Mesendoderm (in vitro differentiated cells): ENCODE data around the gene ADIRF.
A peak's percentile ranks its signal among the peaks of the same experiment; 100 is the strongest.

Source experiments
- DNase-seq: peaks from one replicate; pipeline ENCODE4 v3.0.0; 2013
- H2AK5ac ChIP-seq: 2 replicates; pipeline ENCODE4 v1.6.1; 2013; ENCODE audit warnings: low read length, inconsistent platforms
- H2BK120ac ChIP-seq: 2 replicates; pipeline ENCODE4 v1.6.1; 2013; ENCODE audit warnings: low read depth, mild to moderate bottlenecking, low read length, moderate library complexity, mixed read lengths
- H2BK15ac ChIP-seq: replicated peaks from 2 replicates; pipeline ENCODE4 v1.6.1; 2013; ENCODE audit warnings: low read depth, mild to moderate bottlenecking, moderate library complexity
- H2BK5ac ChIP-seq: 2 replicates; pipeline ENCODE4 v1.6.1; 2013; ENCODE audit warnings: low read length, inconsistent platforms
- H3K18ac ChIP-seq: 2 replicates; pipeline ENCODE4 v1.6.1; 2013; ENCODE audit warnings: mild to moderate bottlenecking, low read length, mixed read lengths
- H3K23ac ChIP-seq: one replicate; pipeline ENCODE4 v1.6.1; 2013; ENCODE audit warnings: low read length
- H3K27ac ChIP-seq: 2 replicates; pipeline ENCODE4 v1.5.1; 2013; ENCODE audit warnings: low read depth, mild to moderate bottlenecking, inconsistent platforms, low read length, moderate library complexity
- H3K27me3 ChIP-seq: 2 replicates; pipeline ENCODE4 v1.6.1; 2013; ENCODE audit warnings: low read length, control low read depth, mild to moderate bottlenecking, inconsistent platforms; ENCODE audit not compliant: insufficient read depth, poor library complexity
- H3K36me3 ChIP-seq: 2 replicates; pipeline ENCODE4 v1.6.1; 2013; ENCODE audit warnings: low read length, inconsistent platforms; ENCODE audit not compliant: control insufficient read depth, insufficient read depth
- H3K4ac ChIP-seq: one replicate; pipeline ENCODE4 v1.6.1; 2013; ENCODE audit warnings: low read depth, mild to moderate bottlenecking, low read length, moderate library complexity
- H3K4me1 ChIP-seq: 2 replicates; pipeline ENCODE4 v1.6.1; 2013; ENCODE audit warnings: low read depth, low read length, inconsistent platforms; ENCODE audit not compliant: control insufficient read depth
- H3K4me2 ChIP-seq: 2 replicates; pipeline ENCODE4 v1.6.1; 2013; ENCODE audit warnings: low read length
- H3K4me3 ChIP-seq: 2 replicates; pipeline ENCODE4 v1.5.1; 2013; ENCODE audit warnings: mild to moderate bottlenecking, low read length
- H3K56ac ChIP-seq: one replicate; pipeline ENCODE4 v1.6.1; 2013; ENCODE audit warnings: low read length
- H3K79me1 ChIP-seq: 2 replicates; pipeline ENCODE4 v1.6.1; 2013; ENCODE audit warnings: low read length, inconsistent platforms
- H3K79me2 ChIP-seq: 2 replicates; pipeline ENCODE4 v1.6.1; 2013; ENCODE audit warnings: mild to moderate bottlenecking, low read length; ENCODE audit not compliant: control insufficient read depth, insufficient read depth
- H3K9ac ChIP-seq: 2 replicates; pipeline ENCODE4 v1.6.1; 2013; ENCODE audit warnings: low read length, inconsistent platforms
- H4K5ac ChIP-seq: one replicate; pipeline ENCODE4 v1.6.1; 2013; ENCODE audit warnings: low read length
- H4K8ac ChIP-seq: one replicate; pipeline ENCODE4 v1.6.1; 2013; ENCODE audit warnings: low read depth, mild to moderate bottlenecking, control low read depth, low read length, moderate library complexity
- WGBS: extraction: QIAGEN DNeasy Blood & Tissue Kit; methylation state at CpG from one replicate; pipeline ENCODE4 v1.1.7; 2013; ENCODE audit warnings: low lambda C conversion rate, missing lambda C conversion rate; ENCODE audit not compliant: insufficient coverage; ENCODE audit errors: extremely low coverage; 5-methylcytosine and 5-hydroxymethylcytosine counted together

The ADIRF gene

GRCh38 chr10:86944031-86944419 is 24.3 kb upstream of the ADIRF start:
- Histone ChIP-seq H3K36me3 (no peaks in the 10 kb centered on the region), H2BK120ac (no peak overlapping the region), H3K9ac (no peak overlapping the region), H3K18ac (no peak overlapping the region), H3K79me2 (no peaks in the 10 kb centered on the region), H4K8ac (no peak overlapping the region), H3K4me1 (no peaks in the 10 kb centered on the region), H3K56ac (no peak overlapping the region), H3K4me2 (no peak overlapping the region), H2BK5ac (no peak overlapping the region), H3K4me3 (no peak overlapping the region), H2BK15ac (no peak overlapping the region), H3K23ac (no peak overlapping the region), H2AK5ac (no peak overlapping the region), H3K27ac (no peak overlapping the region), H3K27me3 (no peaks in the 10 kb centered on the region), H4K5ac (no peak overlapping the region), H3K4ac (no peak overlapping the region), H3K79me1 (no peaks in the 10 kb centered on the region)
- no CpG with 5 or more reads among the region's 4 CpGs for WGBS
- no peak for DNase-seq

GRCh38 chr10:86944471-86944870 is 23.8 kb upstream of the ADIRF start:
- no peak overlapping the region for H2AK5ac ChIP-seq
- H3K18ac ChIP-seq: no peak overlapping the region
- no peaks in the 10 kb centered on the region for H3K79me2 ChIP-seq
- H3K4ac ChIP-seq: no peak overlapping the region
- H2BK5ac ChIP-seq: no peak overlapping the region
- no peak overlapping the region for H4K8ac ChIP-seq
- H3K36me3 ChIP-seq: no peaks in the 10 kb centered on the region
- H3K79me1 ChIP-seq: no peaks in the 10 kb centered on the region
- peak; percentile 63 for DNase-seq
- H3K9ac ChIP-seq: no peak overlapping the region
- no peak overlapping the region for H2BK15ac ChIP-seq
- no peaks in the 10 kb centered on the region for H3K27me3 ChIP-seq
- no peak overlapping the region for H3K4me3 ChIP-seq
- H3K4me2 ChIP-seq: no peak overlapping the region
- no peaks in the 10 kb centered on the region for H3K4me1 ChIP-seq
- H3K23ac ChIP-seq: no peak overlapping the region
- H2BK120ac ChIP-seq: no peak overlapping the region
- no peak overlapping the region for H4K5ac ChIP-seq
- no peak overlapping the region for H3K56ac ChIP-seq
- no peak overlapping the region for H3K27ac ChIP-seq

- H3K4me2 ChIP-seq: no peak overlapping the region
- no peaks in the 10 kb centered on the region for H3K79me2 ChIP-seq
- no peaks in the 10 kb centered on the region for H3K79me1 ChIP-seq
- no peak for DNase-seq
- H3K18ac ChIP-seq: no peak overlapping the region
- H3K4me1 ChIP-seq: no peaks in the 10 kb centered on the region
- H2BK5ac ChIP-seq: no peak overlapping the region
- no peak overlapping the region for H4K8ac ChIP-seq
- no peak overlapping the region for H2BK15ac ChIP-seq
- H3K23ac ChIP-seq: no peak overlapping the region
- no peaks in the 10 kb centered on the region for H3K27me3 ChIP-seq
- H2BK120ac ChIP-seq: no peak overlapping the region
- H3K4me3 ChIP-seq: no peak overlapping the region
- H3K4ac ChIP-seq: no peak overlapping the region
- H3K9ac ChIP-seq: no peak overlapping the region
- H3K36me3 ChIP-seq: no peaks in the 10 kb centered on the region
- H3K27ac ChIP-seq: no peak overlapping the region
- no peak overlapping the region for H4K5ac ChIP-seq
- no CpG with 5 or more reads among the region's 3 CpGs for WGBS
- H2AK5ac ChIP-seq: no peak overlapping the region
- H3K56ac ChIP-seq: peak overlapping the region; percentile 10
Observed at GRCh38 chr10:86944907-86945306, 23.4 kb upstream of the ADIRF start.

GRCh38 chr10:86945361-86946212 is 22.7 kb upstream of the ADIRF start:
- H3K23ac ChIP-seq: no peak overlapping the region
- DNase-seq: peak; percentile 87
- no CpG with 5 or more reads among the region's 18 CpGs for WGBS
- H3K79me1 ChIP-seq: no peaks in the 10 kb centered on the region
- H3K18ac ChIP-seq: no peak overlapping the region
- H2BK120ac ChIP-seq: no peak overlapping the region
- H3K4ac ChIP-seq: no peak overlapping the region
- no peaks in the 10 kb centered on the region for H3K27me3 ChIP-seq
- H2AK5ac ChIP-seq: no peak overlapping the region
- H3K4me2 ChIP-seq: no peak overlapping the region
- H3K27ac ChIP-seq: no peak overlapping the region
- no peak overlapping the region for H2BK15ac ChIP-seq
- H4K8ac ChIP-seq: no peak overlapping the region
- peak overlapping the region; percentile 11 for H3K56ac ChIP-seq
- H3K9ac ChIP-seq: no peak overlapping the region
- H3K36me3 ChIP-seq: no peaks in the 10 kb centered on the region
- H2BK5ac ChIP-seq: no peak overlapping the region
- no peak overlapping the region for H3K4me3 ChIP-seq
- no peaks in the 10 kb centered on the region for H3K79me2 ChIP-seq
- no peaks in the 10 kb centered on the region for H3K4me1 ChIP-seq
- no peak overlapping the region for H4K5ac ChIP-seq

- no peak overlapping the region for H3K18ac ChIP-seq
- H3K23ac ChIP-seq: no peak overlapping the region
- no CpG with 5 or more reads among the region's 13 CpGs for WGBS
- H3K27ac ChIP-seq: no peak overlapping the region
- H2BK120ac ChIP-seq: no peak overlapping the region
- no peak overlapping the region for H3K56ac ChIP-seq
- no peak overlapping the region for H2AK5ac ChIP-seq
- no peaks in the 10 kb centered on the region for H3K36me3 ChIP-seq
- H3K4me3 ChIP-seq: no peak overlapping the region
- no peak overlapping the region for H4K5ac ChIP-seq
- no peak overlapping the region for H3K9ac ChIP-seq
- H3K4ac ChIP-seq: no peak overlapping the region
- no peaks in the 10 kb centered on the region for H3K27me3 ChIP-seq
- no peak overlapping the region for H2BK15ac ChIP-seq
- no peaks in the 10 kb centered on the region for H3K79me1 ChIP-seq
- no peak for DNase-seq
- H2BK5ac ChIP-seq: no peak overlapping the region
- H3K4me2 ChIP-seq: no peak overlapping the region
- no peaks in the 10 kb centered on the region for H3K4me1 ChIP-seq
- no peak overlapping the region for H4K8ac ChIP-seq
- no peaks in the 10 kb centered on the region for H3K79me2 ChIP-seq
Observed at GRCh38 chr10:86946213-86947155, 21.8 kb upstream of the ADIRF start.
